Measurements from ENCODE around the gene SPRYD4. TPM values are rescaled to one million over a fixed set of nuclear protein-coding genes. Genes with fewer than 3 reads are reported as not detected.
"Not testable (repeated sequence)": the region's sequence is repeated elsewhere in the genome, so short reads cannot be mapped to it uniquely, and the experiment has no call there.

The SPRYD4 gene
- total RNA-seq, 1 donor from 2014 or later, result 2.0 TPM

DNA sequence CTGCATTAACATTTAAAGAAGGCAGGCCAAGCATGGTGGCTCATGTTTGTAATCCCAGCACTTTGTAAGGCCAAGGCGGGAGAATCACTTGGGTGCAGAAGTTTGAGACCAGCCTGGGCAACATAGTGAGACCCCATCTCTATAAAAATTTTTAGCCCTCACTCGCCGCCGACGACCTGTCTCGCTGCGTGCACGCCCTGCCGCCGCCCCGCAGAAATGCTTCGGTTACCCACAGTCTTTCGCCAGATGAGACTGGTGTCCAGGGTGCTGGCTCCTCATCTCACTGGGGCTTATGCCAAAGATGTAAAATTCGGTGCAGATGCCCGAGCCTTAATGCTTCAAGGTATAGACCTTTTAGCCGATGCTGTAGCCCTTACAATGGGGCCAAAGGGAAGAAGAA lies 42.4 kb downstream of the SPRYD4 start:
- Mint-ChIP-seq H3K27me3 (ENCODE audit: low read depth, unreplicated experiment) (peaks cover 12% of the 10 kb centered on the region), H3K36me3 (ENCODE audit: low read depth, unreplicated experiment) (no peaks in the 10 kb centered on the region), H3K27ac (ENCODE audit: unreplicated experiment) (no peak overlapping the region), H3K4me3 (ENCODE audit: unreplicated experiment) (no peak overlapping the region), H3K4me1 (ENCODE audit: low read depth, unreplicated experiment) (no peaks in the 10 kb centered on the region), H3K9me3 (ENCODE audit: unreplicated experiment) (peaks cover 3% of the 10 kb centered on the region)
- no peaks in the 10 kb centered on the region for H3K79me2 ChIP-seq (ENCODE audit: insufficient read depth, low read length)
- peaks cover 3% of the 10 kb centered on the region for H3K27me3 ChIP-seq (ENCODE audit: insufficient read depth, low read length)
- FAIRE-seq, result no peak
- H3K27ac ChIP-seq (ENCODE audit: low read depth, low read length), result no peak overlapping the region
- H4K20me1 ChIP-seq (ENCODE audit: insufficient read depth, low read length), result no peaks in the 10 kb centered on the region
- no peak for TF ChIP-seq EZH2 (IDR thresholded peaks at IDR 0.05; ENCODE audit: insufficient read depth, low read length)
- TF ChIP-seq, protein P1, sequence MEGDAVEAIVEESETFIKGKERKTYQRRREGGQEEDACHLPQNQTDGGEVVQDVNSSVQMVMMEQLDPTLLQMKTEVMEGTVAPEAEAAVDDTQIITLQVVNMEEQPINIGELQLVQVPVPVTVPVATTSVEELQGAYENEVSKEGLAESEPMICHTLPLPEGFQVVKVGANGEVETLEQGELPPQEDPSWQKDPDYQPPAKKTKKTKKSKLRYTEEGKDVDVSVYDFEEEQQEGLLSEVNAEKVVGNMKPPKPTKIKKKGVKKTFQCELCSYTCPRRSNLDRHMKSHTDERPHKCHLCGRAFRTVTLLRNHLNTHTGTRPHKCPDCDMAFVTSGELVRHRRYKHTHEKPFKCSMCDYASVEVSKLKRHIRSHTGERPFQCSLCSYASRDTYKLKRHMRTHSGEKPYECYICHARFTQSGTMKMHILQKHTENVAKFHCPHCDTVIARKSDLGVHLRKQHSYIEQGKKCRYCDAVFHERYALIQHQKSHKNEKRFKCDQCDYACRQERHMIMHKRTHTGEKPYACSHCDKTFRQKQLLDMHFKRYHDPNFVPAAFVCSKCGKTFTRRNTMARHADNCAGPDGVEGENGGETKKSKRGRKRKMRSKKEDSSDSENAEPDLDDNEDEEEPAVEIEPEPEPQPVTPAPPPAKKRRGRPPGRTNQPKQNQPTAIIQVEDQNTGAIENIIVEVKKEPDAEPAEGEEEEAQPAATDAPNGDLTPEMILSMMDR (IDR thresholded peaks at IDR 0.05; ENCODE audit: insufficient read depth, low read depth, low read length), result no peak
- no peak for DNase-seq (ENCODE audit: low read depth)
- H3K9me3 ChIP-seq (ENCODE audit: insufficient read depth, low read depth, low read length), result no peaks in the 10 kb centered on the region
- no peak overlapping the region for H3K4me2 ChIP-seq (ENCODE audit: low read length)
- H3K9ac ChIP-seq (ENCODE audit: low read length), result no peak overlapping the region
- H3K4me1 ChIP-seq (ENCODE audit: insufficient read depth, low read length), result no peaks in the 10 kb centered on the region
- no peak overlapping the region for H3K4me3 ChIP-seq (ENCODE audit: insufficient read depth, low read depth, low read length)
- no peak overlapping the region for H2AFZ ChIP-seq (ENCODE audit: low read depth, low read length)
- no peaks in the 10 kb centered on the region for H3K36me3 ChIP-seq (ENCODE audit: insufficient read depth, low read length)

DNA sequence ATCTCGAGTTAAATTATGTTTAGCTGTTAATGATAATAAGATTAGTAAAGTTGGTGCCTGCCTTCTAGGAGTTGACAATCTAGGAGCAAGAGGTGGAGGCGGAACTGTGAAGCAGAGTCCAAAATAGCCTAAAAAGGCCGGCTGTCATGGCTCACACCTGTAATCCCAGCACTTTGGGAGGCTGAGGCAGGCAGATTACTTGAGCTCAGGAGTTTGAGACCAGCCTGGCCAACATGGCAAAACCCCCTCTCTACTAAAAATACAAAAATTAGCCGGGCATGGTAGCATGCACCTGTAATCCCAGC lies 45.6 kb downstream of the SPRYD4 start:
- H3K4me2 ChIP-seq (ENCODE audit: low read length); FAIRE-seq: not testable (repeated sequence)

GRCh38 chr12:56517854-56518253 lies 49.5 kb downstream of the SPRYD4 start:
- Mint-ChIP-seq H3K4me1 (ENCODE audit: low read depth, unreplicated experiment) (peaks cover 14% of the 10 kb centered on the region), H3K27ac (ENCODE audit: unreplicated experiment) (no peak overlapping the region), H3K9me3 (ENCODE audit: unreplicated experiment) (no peaks in the 10 kb centered on the region), H3K36me3 (ENCODE audit: low read depth, unreplicated experiment) (no peaks in the 10 kb centered on the region), H3K4me3 (ENCODE audit: unreplicated experiment) (no peak overlapping the region), H3K27me3 (ENCODE audit: low read depth, unreplicated experiment) (no peaks in the 10 kb centered on the region)
- Histone ChIP-seq H3K4me2 (ENCODE audit: low read length) (no peak overlapping the region), H3K4me1 (ENCODE audit: insufficient read depth, low read length) (peaks cover 6% of the 10 kb centered on the region), H4K20me1 (ENCODE audit: insufficient read depth, low read length) (no peaks in the 10 kb centered on the region), H3K9me3 (ENCODE audit: insufficient read depth, low read depth, low read length) (no peaks in the 10 kb centered on the region), H3K4me3 (ENCODE audit: insufficient read depth, low read depth, low read length) (no peak overlapping the region), H3K79me2 (ENCODE audit: insufficient read depth, low read length) (peaks cover 10% of the 10 kb centered on the region), H3K27me3 (ENCODE audit: insufficient read depth, low read length) (no peaks in the 10 kb centered on the region), H3K36me3 (ENCODE audit: insufficient read depth, low read length) (no peaks in the 10 kb centered on the region), H3K27ac (ENCODE audit: low read depth, low read length) (no peak overlapping the region), H3K9ac (ENCODE audit: low read length) (no peak overlapping the region), H2AFZ (ENCODE audit: low read depth, low read length) (no peak overlapping the region)
- TF ChIP-seq EZH2 (IDR thresholded peaks at IDR 0.05; ENCODE audit: insufficient read depth, low read length), result no peak
- TF ChIP-seq, protein P1 (IDR thresholded peaks at IDR 0.05; ENCODE audit: insufficient read depth, low read depth, low read length), result no peak
- no peak for FAIRE-seq
- DNase-seq (ENCODE audit: low read depth), result no peak

More for the DNA sequence above, 45.6 kb downstream of the SPRYD4 start:
- H3K27me3 Mint-ChIP-seq (ENCODE audit: low read depth, unreplicated experiment), result peaks cover 12% of the 10 kb centered on the region
- H3K36me3 Mint-ChIP-seq (ENCODE audit: low read depth, unreplicated experiment); H3K4me1 ChIP-seq (ENCODE audit: insufficient read depth, low read length); H3K79me2 ChIP-seq (ENCODE audit: insufficient read depth, low read length); H3K9me3 ChIP-seq (ENCODE audit: insufficient read depth, low read depth, low read length); H3K27ac ChIP-seq (ENCODE audit: low read depth, low read length); H3K4me1 Mint-ChIP-seq (ENCODE audit: low read depth, unreplicated experiment); H3K9me3 Mint-ChIP-seq (ENCODE audit: unreplicated experiment); H3K27me3 ChIP-seq (ENCODE audit: insufficient read depth, low read length); H2AFZ ChIP-seq (ENCODE audit: low read depth, low read length); H4K20me1 ChIP-seq (ENCODE audit: insufficient read depth, low read length); H3K4me3 ChIP-seq (ENCODE audit: insufficient read depth, low read depth, low read length); H3K9ac ChIP-seq (ENCODE audit: low read length); H3K4me3 Mint-ChIP-seq (ENCODE audit: unreplicated experiment); H3K27ac Mint-ChIP-seq (ENCODE audit: unreplicated experiment); DNase-seq (ENCODE audit: low read depth); H3K36me3 ChIP-seq (ENCODE audit: insufficient read depth, low read length): not testable (repeated sequence)
